OCI-LY1 (cell line): ENCODE data around the gene RPL35.

Experiments used
- EZH2 ChIP-seq: fragments of 200-600 bp; sonication (generic), shearing (Covaris generic); IDR thresholded peaks from 2 replicates; pipeline ENCODE4 v1.8.0; 2017; ENCODE audit warnings: borderline replicate concordance, mixed run types, mild to moderate bottlenecking, antibody characterized with exemption, low read length, moderate library complexity, mixed read lengths
- TF ChIP-seq, protein P1 (sequence below): fragments of 200-600 bp; sonication (generic), shearing (Covaris generic); IDR thresholded peaks from 2 replicates; pipeline ENCODE4 v1.5.1; 2017; ENCODE audit warnings: mild to moderate bottlenecking, antibody characterized with exemption, low read length, moderate library complexity, mixed read lengths

GRCh38 chr9:124809741-124810500 lies 51.8 kb downstream of the RPL35 start:
- TF ChIP-seq, protein P1, sequence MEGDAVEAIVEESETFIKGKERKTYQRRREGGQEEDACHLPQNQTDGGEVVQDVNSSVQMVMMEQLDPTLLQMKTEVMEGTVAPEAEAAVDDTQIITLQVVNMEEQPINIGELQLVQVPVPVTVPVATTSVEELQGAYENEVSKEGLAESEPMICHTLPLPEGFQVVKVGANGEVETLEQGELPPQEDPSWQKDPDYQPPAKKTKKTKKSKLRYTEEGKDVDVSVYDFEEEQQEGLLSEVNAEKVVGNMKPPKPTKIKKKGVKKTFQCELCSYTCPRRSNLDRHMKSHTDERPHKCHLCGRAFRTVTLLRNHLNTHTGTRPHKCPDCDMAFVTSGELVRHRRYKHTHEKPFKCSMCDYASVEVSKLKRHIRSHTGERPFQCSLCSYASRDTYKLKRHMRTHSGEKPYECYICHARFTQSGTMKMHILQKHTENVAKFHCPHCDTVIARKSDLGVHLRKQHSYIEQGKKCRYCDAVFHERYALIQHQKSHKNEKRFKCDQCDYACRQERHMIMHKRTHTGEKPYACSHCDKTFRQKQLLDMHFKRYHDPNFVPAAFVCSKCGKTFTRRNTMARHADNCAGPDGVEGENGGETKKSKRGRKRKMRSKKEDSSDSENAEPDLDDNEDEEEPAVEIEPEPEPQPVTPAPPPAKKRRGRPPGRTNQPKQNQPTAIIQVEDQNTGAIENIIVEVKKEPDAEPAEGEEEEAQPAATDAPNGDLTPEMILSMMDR, result no peak
- TF ChIP-seq EZH2, result no peak
